ENCODE measurements around the gene CSTA. TPM values are rescaled to one million over a fixed set of nuclear protein-coding genes. Genes with fewer than 3 reads are reported as not detected.

The CSTA gene
- total and polyA plus RNA-seq, 3 donors from 2014 or later = 1.2 to 2.8 TPM; not detected in 1

- 68 to 76% methylated on average over 4 of the region's 4 CpGs for WGBS, 2 donors
- H3K36me3 ChIP-seq (ENCODE audit: low read depth, missing control alignments) = no peaks in the 10 kb centered on the region
- no peak for TF ChIP-seq POLR2A (IDR thresholded peaks at IDR 0.05)
- no peak for TF ChIP-seq CTCF (IDR thresholded peaks at IDR 0.05)
- intact Hi-C loops (cut with DNase I; ENCODE audit: low total_unique reads) = no loop called here
- no peak overlapping the region for H3K27ac ChIP-seq
- no peak for DNase-seq
- no peaks in the 10 kb centered on the region for H3K4me1 ChIP-seq
- no peaks in the 10 kb centered on the region for H3K27me3 ChIP-seq
- H3K4me3 ChIP-seq = no peak overlapping the region
- H3K9me3 ChIP-seq = no peaks in the 10 kb centered on the region
These were observed 6.8 kb downstream of the CSTA start for GRCh38 chr3:122331886-122332285.

- Histone ChIP-seq H3K4me3 (no peak overlapping the region), H3K27ac (no peak overlapping the region), H3K36me3 (ENCODE audit: low read depth, missing control alignments) (no peaks in the 10 kb centered on the region), H3K9me3 (no peaks in the 10 kb centered on the region), H3K4me1 (no peaks in the 10 kb centered on the region), H3K27me3 (no peaks in the 10 kb centered on the region)
- intact Hi-C loops (cut with DNase I; ENCODE audit: low total_unique reads) = no loop called here
- no peak for TF ChIP-seq CTCF (IDR thresholded peaks at IDR 0.05)
- TF ChIP-seq POLR2A (IDR thresholded peaks at IDR 0.05) = no peak
- no peak for DNase-seq
- WGBS, 2 donors = 92 to 95% methylated on average over 8 of the region's 8 CpGs
These were observed 7.5 kb downstream of the CSTA start for GRCh38 chr3:122332551-122332950.

- no peaks in the 10 kb centered on the region for H3K4me1 ChIP-seq
- no peaks in the 10 kb centered on the region for H3K9me3 ChIP-seq
- DNase-seq = no peak
- H3K36me3 ChIP-seq (ENCODE audit: low read depth, missing control alignments) = no peaks in the 10 kb centered on the region
- WGBS, 2 donors = 79 to 90% methylated on average over 1 of the region's 1 CpG
- intact Hi-C loops (cut with DNase I; ENCODE audit: low total_unique reads) = no loop called here
- TF ChIP-seq CTCF (IDR thresholded peaks at IDR 0.05) (no peak), POLR2A (IDR thresholded peaks at IDR 0.05) (no peak)
- no peak overlapping the region for H3K27ac ChIP-seq
- H3K27me3 ChIP-seq = no peaks in the 10 kb centered on the region
- no peak overlapping the region for H3K4me3 ChIP-seq
These were observed 17.8 kb downstream of the CSTA start for GRCh38 chr3:122342803-122343202.

- no peak overlapping the region for H3K4me3 ChIP-seq
- no peaks in the 10 kb centered on the region for H3K36me3 ChIP-seq (ENCODE audit: low read depth, missing control alignments)
- no peaks in the 10 kb centered on the region for H3K9me3 ChIP-seq
- no peak for DNase-seq
- no peak for TF ChIP-seq POLR2A (IDR thresholded peaks at IDR 0.05)
- no peak for TF ChIP-seq CTCF (IDR thresholded peaks at IDR 0.05)
- WGBS, 2 donors = 80 to 81% methylated on average over 2 of the region's 2 CpGs
- H3K27ac ChIP-seq = no peak overlapping the region
- intact Hi-C loops (cut with DNase I; ENCODE audit: low total_unique reads) = no loop called here
- no peaks in the 10 kb centered on the region for H3K27me3 ChIP-seq
- no peaks in the 10 kb centered on the region for H3K4me1 ChIP-seq
These were observed 18.6 kb downstream of the CSTA start for GRCh38 chr3:122343654-122344053.

GRCh38 chr3:122349171-122349570, 24.1 kb downstream of the CSTA start:
- no peak for DNase-seq
- intact Hi-C loops (cut with DNase I; ENCODE audit: low total_unique reads) = no loop called here
- H3K4me3 ChIP-seq = no peak overlapping the region

More at GRCh38 chr3:122349171-122349570, 24.1 kb downstream of the CSTA start:
- no peaks in the 10 kb centered on the region for H3K4me1 ChIP-seq
- WGBS, 2 donors = 89% methylated on average over 1 of the region's 1 CpG
- no peaks in the 10 kb centered on the region for H3K27me3 ChIP-seq
- no peaks in the 10 kb centered on the region for H3K36me3 ChIP-seq (ENCODE audit: low read depth, missing control alignments)
- no peak overlapping the region for H3K27ac ChIP-seq
- H3K9me3 ChIP-seq = no peaks in the 10 kb centered on the region
- TF ChIP-seq POLR2A (IDR thresholded peaks at IDR 0.05) = no peak
- TF ChIP-seq CTCF (IDR thresholded peaks at IDR 0.05) = no peak

Measured in testis (tissue), 3 donors.